OCI-LY3 (cell line): Measurements from ENCODE around the gene TOB1.

Experiments used
- H2AFZ ChIP-seq: fragments of 200-600, 300-600 bp; shearing (Covaris generic); 2 replicates; pipeline ENCODE4 v1.6.0; 2014; ENCODE audit warnings: antibody characterized with exemption, low read depth, low read length
- H3K27ac ChIP-seq: fragments of 200-600, 300-600 bp; sonication (generic); 2 replicates; pipeline ENCODE4 v1.5.1; 2014; ENCODE audit warnings: mild to moderate bottlenecking, low read length, moderate library complexity, mixed read lengths
- H3K27me3 ChIP-seq: fragments of 200-600, 300-600 bp; sonication (generic); 2 replicates; pipeline ENCODE4 v1.6.1; 2014; ENCODE audit warnings: low read depth, low read length, mixed read lengths
- H3K36me3 ChIP-seq: fragments of 200-600, 300-600 bp; sonication (generic); replicated peaks from 2 replicates; pipeline ENCODE3; 2014; ENCODE audit warnings: low read depth, low read length, mixed read lengths
- H3K4me1 ChIP-seq: fragments of 300-600, 200-600 bp; sonication (generic); 2 replicates; pipeline ENCODE4 v1.6.1; 2014; ENCODE audit warnings: low read length, mixed read lengths
- H3K4me2 ChIP-seq: fragments of 200-600, 300-600 bp; sonication (generic); 2 replicates; pipeline ENCODE4 v1.6.1; 2014; ENCODE audit warnings: low read length, mixed read lengths
- H3K4me3 ChIP-seq: fragments of 300-600, 200-600 bp; sonication (generic); 2 replicates; pipeline ENCODE4 v1.5.1; 2014; ENCODE audit warnings: antibody characterized with exemption, mild to moderate bottlenecking, low read length, moderate library complexity
- H3K79me2 ChIP-seq: fragments of 300-600, 200-600 bp; shearing (Covaris generic); 2 replicates; pipeline ENCODE4 v1.6.1; 2014; ENCODE audit warnings: mild to moderate bottlenecking, low read length, mixed read lengths
- H3K9ac ChIP-seq: fragments of 300-600, 200-600 bp; shearing (Covaris generic); 2 replicates; pipeline ENCODE4 v1.6.0; 2014; ENCODE audit warnings: mild to moderate bottlenecking, low read length, moderate library complexity
- H3K9me3 ChIP-seq: fragments of 200-600, 300-600 bp; shearing (Covaris generic); 2 replicates; pipeline ENCODE4 v1.6.1; 2014; ENCODE audit warnings: low read length, mixed read lengths; ENCODE audit not compliant: insufficient read depth
- H4K20me1 ChIP-seq: fragments of 200-600, 300-600 bp; sonication (generic); 2 replicates; pipeline ENCODE4 v1.6.1; 2016; ENCODE audit warnings: low read length, mixed read lengths; ENCODE audit not compliant: insufficient read depth
- EZH2phosphoT487 ChIP-seq: fragments of 200-600 bp; shearing (Covaris generic); IDR thresholded peaks from 2 replicates; pipeline ENCODE4 v1.6.1; 2018; ENCODE audit warnings: antibody characterized with exemption, mixed run types, low read depth
- TF ChIP-seq, protein P1 (sequence below): fragments of 200-600, 300-600 bp; sonication (generic); IDR thresholded peaks from 2 replicates; pipeline ENCODE4 v1.5.1; 2014; ENCODE audit warnings: antibody characterized with exemption, low read length, low read depth

The TOB1 gene

DNA sequence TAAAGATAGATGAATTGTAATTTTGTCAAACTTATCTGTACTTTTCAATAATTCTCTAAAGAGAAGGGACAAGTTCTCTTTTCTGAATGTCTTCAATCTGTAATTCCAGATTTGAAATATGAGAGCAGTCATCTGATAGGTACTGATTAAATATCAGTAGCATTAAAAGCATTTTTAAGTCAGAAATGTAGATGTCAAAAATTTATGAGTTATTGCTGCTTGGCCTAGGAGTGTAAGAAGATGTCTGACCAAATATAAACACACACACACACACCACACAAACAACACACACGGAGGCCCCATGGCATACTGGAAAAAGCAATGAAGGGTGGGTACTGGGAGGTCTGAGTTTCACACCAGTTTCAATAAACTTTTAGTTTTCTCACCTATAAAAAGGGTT, 2.4 kb upstream of the TOB1 start:
- Histone ChIP-seq H3K4me1 (peaks cover 22% of the 10 kb centered on the region), H3K36me3 (peaks cover 1% of the 10 kb centered on the region), H2AFZ (no peak overlapping the region), H3K9ac (no peak overlapping the region), H4K20me1 (peaks cover 16% of the 10 kb centered on the region), H3K79me2 (peaks cover 24% of the 10 kb centered on the region), H3K27me3 (no peaks in the 10 kb centered on the region), H3K27ac (no peak overlapping the region), H3K9me3 (no peaks in the 10 kb centered on the region), H3K4me2 (peak overlapping the region; percentile 91), H3K4me3 (peak overlapping the region; percentile 92; the same call in 1 of the 2 replicates)
- TF ChIP-seq, protein P1, sequence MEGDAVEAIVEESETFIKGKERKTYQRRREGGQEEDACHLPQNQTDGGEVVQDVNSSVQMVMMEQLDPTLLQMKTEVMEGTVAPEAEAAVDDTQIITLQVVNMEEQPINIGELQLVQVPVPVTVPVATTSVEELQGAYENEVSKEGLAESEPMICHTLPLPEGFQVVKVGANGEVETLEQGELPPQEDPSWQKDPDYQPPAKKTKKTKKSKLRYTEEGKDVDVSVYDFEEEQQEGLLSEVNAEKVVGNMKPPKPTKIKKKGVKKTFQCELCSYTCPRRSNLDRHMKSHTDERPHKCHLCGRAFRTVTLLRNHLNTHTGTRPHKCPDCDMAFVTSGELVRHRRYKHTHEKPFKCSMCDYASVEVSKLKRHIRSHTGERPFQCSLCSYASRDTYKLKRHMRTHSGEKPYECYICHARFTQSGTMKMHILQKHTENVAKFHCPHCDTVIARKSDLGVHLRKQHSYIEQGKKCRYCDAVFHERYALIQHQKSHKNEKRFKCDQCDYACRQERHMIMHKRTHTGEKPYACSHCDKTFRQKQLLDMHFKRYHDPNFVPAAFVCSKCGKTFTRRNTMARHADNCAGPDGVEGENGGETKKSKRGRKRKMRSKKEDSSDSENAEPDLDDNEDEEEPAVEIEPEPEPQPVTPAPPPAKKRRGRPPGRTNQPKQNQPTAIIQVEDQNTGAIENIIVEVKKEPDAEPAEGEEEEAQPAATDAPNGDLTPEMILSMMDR, result no peak
- no peak for TF ChIP-seq EZH2phosphoT487

DNA sequence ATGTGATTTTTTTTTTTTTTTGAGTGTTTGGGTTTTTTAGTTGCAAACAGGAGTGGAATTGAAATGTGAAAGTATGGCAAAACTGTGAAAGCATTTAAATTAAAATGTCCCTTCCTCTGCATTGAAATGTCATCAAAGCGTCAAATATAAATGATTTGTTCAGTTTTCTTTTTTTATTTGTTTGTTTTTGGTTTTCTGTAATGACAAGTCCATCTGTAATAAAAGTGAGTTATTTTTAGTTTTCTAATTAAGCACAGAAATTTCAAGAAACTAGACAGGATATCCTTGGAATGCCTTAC, 1.9 kb upstream of the TOB1 start:
- Histone ChIP-seq H3K9ac (peak overlapping the region; percentile 100), H2AFZ (no peak overlapping the region), H3K27ac (no peak overlapping the region; the same call in 1 of the 2 replicates), H3K27me3 (no peaks in the 10 kb centered on the region), H3K9me3 (no peaks in the 10 kb centered on the region), H3K79me2 (peaks cover 29% of the 10 kb centered on the region), H3K36me3 (peaks cover 6% of the 10 kb centered on the region), H4K20me1 (peaks cover 19% of the 10 kb centered on the region), H3K4me3 (peak overlapping the region; percentile 92), H3K4me1 (peaks cover 22% of the 10 kb centered on the region), H3K4me2 (peak overlapping the region; percentile 91)
- TF ChIP-seq, protein P1, result no peak
- no peak for TF ChIP-seq EZH2phosphoT487

DNA sequence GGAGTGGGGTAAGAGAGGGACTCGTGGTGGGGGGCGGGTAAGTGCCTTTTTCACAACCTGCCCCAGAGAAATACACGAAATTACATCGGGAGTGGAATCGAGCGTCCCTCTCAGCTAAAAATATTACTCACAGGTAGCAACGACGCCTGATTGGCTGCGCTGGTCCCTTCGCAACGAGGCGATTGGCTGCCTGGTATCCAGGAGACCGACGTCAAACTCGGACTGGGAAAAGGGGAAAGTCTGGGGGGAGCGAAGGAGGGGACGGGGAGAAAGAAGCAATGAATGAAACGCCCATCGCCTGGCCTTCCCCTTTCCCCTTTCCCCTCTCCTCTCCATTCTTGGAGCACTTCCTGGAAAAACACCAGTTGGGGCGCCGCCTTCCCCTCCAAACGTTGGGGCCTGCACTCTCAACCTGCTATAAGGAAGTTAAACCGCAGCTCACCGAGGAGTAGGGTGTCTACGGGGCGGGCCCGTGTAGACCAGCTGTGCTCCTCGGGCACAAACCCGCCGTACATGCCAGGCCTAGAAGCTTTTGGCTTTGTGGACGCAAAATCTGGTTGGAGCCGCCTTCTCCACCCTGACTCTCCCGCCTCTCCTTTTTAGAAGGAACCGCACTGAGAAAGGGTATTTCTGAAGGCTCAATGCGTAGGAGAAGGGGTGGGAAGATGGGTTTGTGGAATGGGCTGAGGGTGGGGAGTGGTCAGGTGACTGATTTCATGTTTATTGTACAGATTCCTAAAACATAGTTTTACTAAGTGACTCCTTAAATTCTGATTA, 1.4 kb upstream of the TOB1 start:
- Histone ChIP-seq H3K4me3 (peak overlapping the region; percentile 92), H2AFZ (peak overlapping the region; percentile 96), H3K79me2 (peaks cover 32% of the 10 kb centered on the region), H3K36me3 (peaks cover 10% of the 10 kb centered on the region), H3K27me3 (no peaks in the 10 kb centered on the region), H3K9ac (peak overlapping the region; percentile 100), H3K9me3 (no peaks in the 10 kb centered on the region), H3K4me2 (peak overlapping the region; percentile 91), H4K20me1 (peaks cover 19% of the 10 kb centered on the region), H3K4me1 (peaks cover 16% of the 10 kb centered on the region), H3K27ac (peak overlapping the region; percentile 98)
- no peak for TF ChIP-seq EZH2phosphoT487
- TF ChIP-seq, protein P1, result no peak

DNA sequence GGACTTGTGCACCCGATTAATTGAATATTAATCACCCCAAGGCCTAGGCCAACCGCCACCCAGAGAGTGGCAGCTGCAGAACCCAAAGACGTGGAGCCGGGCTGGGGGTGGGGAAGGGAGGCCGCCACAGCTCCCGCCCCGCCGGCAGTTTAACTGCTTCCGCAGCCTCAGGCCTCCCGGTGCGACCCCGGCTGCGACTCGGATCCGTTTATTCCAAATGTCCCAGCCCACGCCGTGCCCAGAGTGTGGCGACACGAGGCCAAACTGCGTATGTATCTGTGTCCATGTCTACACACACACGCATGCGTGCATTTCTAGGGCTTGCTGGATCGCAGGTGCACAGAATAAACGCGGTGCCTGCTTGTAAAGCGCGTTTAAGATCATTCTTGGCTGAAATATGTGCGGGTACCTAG, 802 bp upstream of the TOB1 start:
- TF ChIP-seq EZH2phosphoT487, result no peak
- TF ChIP-seq, protein P1, result no peak
- Histone ChIP-seq H3K27ac (peak overlapping the region; percentile 98), H3K4me1 (peaks cover 16% of the 10 kb centered on the region), H3K4me2 (peak overlapping the region; percentile 91), H3K36me3 (peaks cover 10% of the 10 kb centered on the region), H3K27me3 (no peaks in the 10 kb centered on the region), H3K9me3 (no peaks in the 10 kb centered on the region), H4K20me1 (peaks cover 19% of the 10 kb centered on the region), H2AFZ (peak overlapping the region; percentile 96), H3K79me2 (peaks cover 32% of the 10 kb centered on the region), H3K9ac (peak overlapping the region; percentile 100), H3K4me3 (peak overlapping the region; percentile 92)
